ENCODE results near the gene STRADA. TPM values are rescaled to one million over a fixed set of nuclear protein-coding genes. Genes with fewer than 3 reads are reported as not detected.

The STRADA gene
- total RNA-seq, 4 donors from 2014 or later: 17.0 to 52.2 (median 27.4) TPM

DNA sequence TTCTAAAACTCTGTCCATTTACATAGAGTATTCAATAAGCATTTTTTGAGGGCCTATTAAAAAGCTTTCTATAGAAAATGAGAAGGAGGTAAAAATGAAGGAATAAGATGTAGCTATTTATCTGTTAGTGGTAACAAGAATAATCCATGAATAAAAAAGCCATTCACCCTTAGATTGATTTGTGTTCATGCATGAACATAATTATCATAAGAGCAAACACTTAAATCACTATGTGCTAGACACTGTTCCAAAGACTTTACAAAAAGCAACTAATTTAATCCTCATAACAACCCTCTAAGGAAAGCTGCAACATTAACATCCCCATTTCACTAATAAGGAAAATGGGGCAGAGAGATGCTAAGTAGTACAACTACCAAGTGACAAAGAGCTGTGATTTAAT lies 25.2 kb upstream of the STRADA start:
- Histone ChIP-seq H3K27me3 (no peaks in the 10 kb centered on the region), H3K4me3 (no peak overlapping the region), H3K27ac (no peak overlapping the region), H3K36me3 (peaks cover 37% of the 10 kb centered on the region), H3K9me3 (no peaks in the 10 kb centered on the region), H3K4me1 (peaks cover 10% of the 10 kb centered on the region)
- no peak for DNase-seq (ENCODE audit: low spot score in 2 of 2)
- TF ChIP-seq POLR2A (IDR thresholded peaks at IDR 0.05): no peak
- no peak for TF ChIP-seq EP300 (IDR thresholded peaks at IDR 0.05)
- TF ChIP-seq POLR2AphosphoS5 (IDR thresholded peaks at IDR 0.05): no peak
- TF ChIP-seq, protein P1, sequence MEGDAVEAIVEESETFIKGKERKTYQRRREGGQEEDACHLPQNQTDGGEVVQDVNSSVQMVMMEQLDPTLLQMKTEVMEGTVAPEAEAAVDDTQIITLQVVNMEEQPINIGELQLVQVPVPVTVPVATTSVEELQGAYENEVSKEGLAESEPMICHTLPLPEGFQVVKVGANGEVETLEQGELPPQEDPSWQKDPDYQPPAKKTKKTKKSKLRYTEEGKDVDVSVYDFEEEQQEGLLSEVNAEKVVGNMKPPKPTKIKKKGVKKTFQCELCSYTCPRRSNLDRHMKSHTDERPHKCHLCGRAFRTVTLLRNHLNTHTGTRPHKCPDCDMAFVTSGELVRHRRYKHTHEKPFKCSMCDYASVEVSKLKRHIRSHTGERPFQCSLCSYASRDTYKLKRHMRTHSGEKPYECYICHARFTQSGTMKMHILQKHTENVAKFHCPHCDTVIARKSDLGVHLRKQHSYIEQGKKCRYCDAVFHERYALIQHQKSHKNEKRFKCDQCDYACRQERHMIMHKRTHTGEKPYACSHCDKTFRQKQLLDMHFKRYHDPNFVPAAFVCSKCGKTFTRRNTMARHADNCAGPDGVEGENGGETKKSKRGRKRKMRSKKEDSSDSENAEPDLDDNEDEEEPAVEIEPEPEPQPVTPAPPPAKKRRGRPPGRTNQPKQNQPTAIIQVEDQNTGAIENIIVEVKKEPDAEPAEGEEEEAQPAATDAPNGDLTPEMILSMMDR (IDR thresholded peaks at IDR 0.05): no peak

- Histone ChIP-seq H3K9me3 (no peaks in the 10 kb centered on the region), H3K4me3 (no peak overlapping the region), H3K27me3 (no peaks in the 10 kb centered on the region), H3K27ac (no peak overlapping the region), H3K36me3 (peaks cover 56% of the 10 kb centered on the region), H3K4me1 (no peaks in the 10 kb centered on the region)
- no peak for TF ChIP-seq POLR2AphosphoS5 (IDR thresholded peaks at IDR 0.05)
- no peak for TF ChIP-seq POLR2A (IDR thresholded peaks at IDR 0.05)
- TF ChIP-seq, protein P1 (IDR thresholded peaks at IDR 0.05): no peak
- TF ChIP-seq EP300 (IDR thresholded peaks at IDR 0.05): no peak
- DNase-seq (ENCODE audit: low spot score in 2 of 2): no peak
- 68% methylated on average over 4 of the region's 4 CpGs for whole genome bisulfite sequencing
Observed at GRCh38 chr17:63764716-63765115, 23.1 kb upstream of the STRADA start.

- H3K27ac ChIP-seq: no peak overlapping the region
- no peaks in the 10 kb centered on the region for H3K4me1 ChIP-seq
- TF ChIP-seq POLR2A (IDR thresholded peaks at IDR 0.05) (no peak), POLR2AphosphoS5 (IDR thresholded peaks at IDR 0.05) (no peak), EP300 (IDR thresholded peaks at IDR 0.05) (no peak)
- TF ChIP-seq, protein P1 (IDR thresholded peaks at IDR 0.05): no peak
- H3K9me3 ChIP-seq: no peaks in the 10 kb centered on the region
- no peaks in the 10 kb centered on the region for H3K27me3 ChIP-seq
- WGBS: 85% methylated on average over 5 of the region's 5 CpGs
- H3K4me3 ChIP-seq: no peak overlapping the region
- no peak for DNase-seq (ENCODE audit: low spot score in 2 of 2)
- H3K36me3 ChIP-seq: peaks cover 67% of the 10 kb centered on the region
Observed at GRCh38 chr17:63762161-63763078, 20.8 kb upstream of the STRADA start.

DNA sequence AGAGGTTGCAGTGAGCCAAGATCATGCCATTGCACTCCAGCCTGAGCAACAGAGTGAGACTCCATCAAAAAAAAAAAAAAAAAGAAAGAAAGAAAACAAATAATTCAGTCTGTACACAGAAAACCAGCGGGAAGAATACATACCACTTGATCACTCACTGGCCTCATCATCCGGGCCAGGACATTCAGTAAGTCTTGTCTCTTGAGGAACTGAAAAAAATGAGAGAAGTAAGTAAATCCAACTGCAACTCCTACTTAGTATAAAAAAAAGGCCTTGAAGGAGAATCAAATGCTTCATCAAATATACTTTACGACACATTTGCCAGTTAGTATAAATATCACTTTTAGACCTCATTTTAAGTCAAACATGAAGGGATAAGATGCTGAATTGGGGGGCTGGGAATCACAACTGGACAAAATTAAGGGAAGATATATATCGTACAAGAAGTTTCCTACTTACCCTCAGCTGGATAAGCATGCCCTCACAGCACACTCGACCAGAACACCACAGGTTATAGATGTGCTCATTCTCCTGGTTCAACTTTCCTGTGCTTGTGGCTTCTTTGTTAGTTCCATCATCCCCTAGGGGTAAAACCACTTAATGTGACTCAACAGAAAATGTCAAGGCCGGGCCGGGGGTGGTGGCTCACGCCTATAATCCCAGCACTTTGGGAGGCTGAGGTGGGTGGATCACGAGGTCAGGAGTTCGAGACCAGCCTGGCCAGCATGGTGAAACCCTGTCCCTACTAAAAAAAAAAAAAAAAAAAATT lies 19.4 kb upstream of the STRADA start:
- H3K9me3 ChIP-seq: no peaks in the 10 kb centered on the region
- TF ChIP-seq, protein P1 (IDR thresholded peaks at IDR 0.05): no peak
- TF ChIP-seq POLR2AphosphoS5 (IDR thresholded peaks at IDR 0.05) (no peak), EP300 (IDR thresholded peaks at IDR 0.05) (no peak), POLR2A (IDR thresholded peaks at IDR 0.05) (no peak)
- H3K27me3 ChIP-seq: no peaks in the 10 kb centered on the region
- no peaks in the 10 kb centered on the region for H3K4me1 ChIP-seq
- H3K36me3 ChIP-seq: peaks cover 81% of the 10 kb centered on the region
- no peak overlapping the region for H3K4me3 ChIP-seq
- WGBS: 80% methylated on average over 10 of the region's 10 CpGs
- no peak for DNase-seq (ENCODE audit: low spot score in 2 of 2)
- no peak overlapping the region for H3K27ac ChIP-seq

GRCh38 chr17:63758428-63758827 lies 16.8 kb upstream of the STRADA start:
- WGBS: 86% methylated on average over 2 of the region's 2 CpGs
- TF ChIP-seq EP300 (IDR thresholded peaks at IDR 0.05): no peak
- H3K4me1 ChIP-seq: no peaks in the 10 kb centered on the region
- no peak overlapping the region for H3K27ac ChIP-seq
- H3K4me3 ChIP-seq: no peak overlapping the region
- DNase-seq (ENCODE audit: low spot score in 2 of 2): no peak
- no peaks in the 10 kb centered on the region for H3K9me3 ChIP-seq
- H3K36me3 ChIP-seq: peaks cover 85% of the 10 kb centered on the region
- H3K27me3 ChIP-seq: no peaks in the 10 kb centered on the region

Data from suprapubic skin (tissue), 4 donors.